Renal pelvis (tissue), 4 donors: ENCODE measurements around the gene TBC1D5. TPM values are rescaled to one million over a fixed set of nuclear protein-coding genes. Genes with fewer than 3 reads are reported as not detected.
"Not testable (repeated sequence)": the region's sequence is repeated elsewhere in the genome, so short reads cannot be mapped to it uniquely, and the experiment has no call there.

Experiments
- DNase-seq: peaks from one replicate; pipeline ENCODE4 v3.0.0-alpha.2; 2013
- polyA plus RNA-seq, 3 donors: library from polyadenylated mRNA; unstranded; fragments of 120-200 nt; gene quantifications; one replicate each; pipeline ENCODE4 v1.2.1, GENCODE V29; 2013; ENCODE audit not compliant: insufficient read length in 3 of 3

The TBC1D5 gene
- polyA plus RNA-seq, 3 donors = 46.4 to 52.8 (median 48.8) TPM

GRCh38 chr3:17356585-17356984, 385.8 kb downstream of the TBC1D5 start:
- DNase-seq = no peak

- DNase-seq = no peak
These were observed 386.8 kb downstream of the TBC1D5 start for GRCh38 chr3:17355591-17355990.

- no peak for DNase-seq
These were observed 388.1 kb downstream of the TBC1D5 start for GRCh38 chr3:17354341-17354740.

GRCh38 chr3:17352620-17353019, 389.8 kb downstream of the TBC1D5 start:
- no peak for DNase-seq

- not testable (repeated sequence) for DNase-seq
These were observed 391.2 kb downstream of the TBC1D5 start for GRCh38 chr3:17351193-17351592.

- no peak for DNase-seq
These were observed 393.3 kb downstream of the TBC1D5 start for GRCh38 chr3:17349093-17349492.

- DNase-seq = no peak
These were observed 400.3 kb downstream of the TBC1D5 start for GRCh38 chr3:17342119-17342518.

GRCh38 chr3:17340693-17341092, 401.7 kb downstream of the TBC1D5 start:
- DNase-seq = no peak

GRCh38 chr3:17340261-17340660, 402.2 kb downstream of the TBC1D5 start:
- DNase-seq = no peak

GRCh38 chr3:17339132-17339575, 403.3 kb downstream of the TBC1D5 start:
- no peak for DNase-seq

GRCh38 chr3:17336291-17336690, 406.1 kb downstream of the TBC1D5 start:
- DNase-seq = no peak

GRCh38 chr3:17333893-17334292, 408.5 kb downstream of the TBC1D5 start:
- DNase-seq = no peak

- DNase-seq = no peak
These were observed 409.0 kb downstream of the TBC1D5 start for GRCh38 chr3:17333446-17333845.

- no peak for DNase-seq
These were observed 411.8 kb downstream of the TBC1D5 start for GRCh38 chr3:17330660-17331059.

GRCh38 chr3:17329927-17330326, 412.5 kb downstream of the TBC1D5 start:
- no peak for DNase-seq

GRCh38 chr3:17322106-17322793, 420.2 kb downstream of the TBC1D5 start:
- DNase-seq = no peak

- no peak for DNase-seq
These were observed 422.2 kb downstream of the TBC1D5 start for GRCh38 chr3:17320266-17320665.

- DNase-seq = no peak
These were observed 426.5 kb downstream of the TBC1D5 start for GRCh38 chr3:17315897-17316296.

GRCh38 chr3:17314171-17314570, 428.3 kb downstream of the TBC1D5 start:
- no peak for DNase-seq

- no peak for DNase-seq
These were observed 428.7 kb downstream of the TBC1D5 start for GRCh38 chr3:17313746-17314145.

GRCh38 chr3:17310983-17311382, 431.4 kb downstream of the TBC1D5 start:
- DNase-seq = no peak

- no peak for DNase-seq
These were observed 434.5 kb downstream of the TBC1D5 start for GRCh38 chr3:17307887-17308286.

GRCh38 chr3:17307482-17307881, 434.9 kb downstream of the TBC1D5 start:
- DNase-seq = no peak

GRCh38 chr3:17304969-17305368, 437.5 kb downstream of the TBC1D5 start:
- DNase-seq = no peak
